Neuronal stem cell (in vitro differentiated cells): ENCODE results near the gene SLC6A7.
A peak's percentile ranks its signal among the peaks of the same experiment; 100 is the strongest.

Experiments
- DNase-seq: peaks from one replicate; pipeline ENCODE4 v3.0.0-alpha.2; 2013; ENCODE audit warnings: low spot score
- H2AFZ ChIP-seq: one replicate; pipeline ENCODE4 v1.6.1; 2013; ENCODE audit warnings: mild to moderate bottlenecking, low read length, inconsistent platforms
- H2AK5ac ChIP-seq: 2 replicates; pipeline ENCODE4 v1.6.1; 2013; ENCODE audit warnings: low read depth, mild to moderate bottlenecking, inconsistent platforms, low read length, moderate library complexity, mixed read lengths
- H2BK120ac ChIP-seq: 2 replicates; pipeline ENCODE4 v1.6.1; 2013; ENCODE audit warnings: low read depth, mild to moderate bottlenecking, inconsistent platforms, low read length, moderate library complexity, mixed read lengths
- H2BK12ac ChIP-seq: one replicate; pipeline ENCODE4 v1.6.1; 2013; ENCODE audit warnings: low read length, inconsistent platforms
- H2BK15ac ChIP-seq: 2 replicates; pipeline ENCODE4 v1.6.1; 2013; ENCODE audit warnings: mild to moderate bottlenecking, low read length, inconsistent platforms, mixed read lengths
- H2BK5ac ChIP-seq: one replicate; pipeline ENCODE4 v1.6.1; 2013; ENCODE audit warnings: inconsistent platforms, mild to moderate bottlenecking, low read length, moderate library complexity
- H3K14ac ChIP-seq: one replicate; pipeline ENCODE4 v1.6.1; 2013; ENCODE audit warnings: low read length, inconsistent platforms
- H3K18ac ChIP-seq: 2 replicates; pipeline ENCODE4 v1.6.1; 2013; ENCODE audit warnings: low read length, inconsistent platforms
- H3K23ac ChIP-seq: 2 replicates; pipeline ENCODE4 v1.6.1; 2013; ENCODE audit warnings: low read depth, mild to moderate bottlenecking, mixed read lengths, low read length, inconsistent platforms; ENCODE audit not compliant: poor library complexity
- H3K27ac ChIP-seq: replicated peaks from 3 replicates; pipeline ENCODE4 v1.5.1; 2013; ENCODE audit warnings: low read length, inconsistent platforms
- H3K27me3 ChIP-seq, 3 experiments: 2 replicates each; pipeline ENCODE4 v1.6.1; 2013; ENCODE audit warnings: low read length in 3 of 3, mild to moderate bottlenecking in 2 of 3, inconsistent platforms in 1 of 3, low read depth in 1 of 3, mixed read lengths in 1 of 3, moderate library complexity in 1 of 3; ENCODE audit not compliant: control insufficient read depth in 3 of 3, insufficient read depth in 3 of 3
- H3K36me3 ChIP-seq, 2 donors: replicated peaks in 1 of 2; 2 replicates each; pipeline ENCODE4 v1.6.1; 2013; ENCODE audit warnings: low read length in 2 of 2; ENCODE audit not compliant: control insufficient read depth in 2 of 2, insufficient read depth in 2 of 2
- H3K4ac ChIP-seq: 2 replicates; pipeline ENCODE4 v1.6.1; 2013; ENCODE audit warnings: inconsistent platforms, mild to moderate bottlenecking, low read length, moderate library complexity
- H3K4me1 ChIP-seq, 2 donors: 1 replicate in 1 of 2; 2 replicates in 1 of 2; pipeline ENCODE4 v1.6.1; 2013; ENCODE audit warnings: low read length in 2 of 2, low read depth in 1 of 2; ENCODE audit not compliant: control insufficient read depth in 2 of 2, insufficient read depth in 1 of 2
- H3K4me2 ChIP-seq: one replicate; pipeline ENCODE4 v1.6.1; 2013; ENCODE audit warnings: mild to moderate bottlenecking, low read length, inconsistent platforms; ENCODE audit not compliant: insufficient read depth, poor library complexity, severe bottlenecking
- H3K4me3 ChIP-seq, 2 donors: 2 replicates each; pipeline ENCODE4 v1.5.1; 2013; ENCODE audit warnings: low read length in 2 of 2, mild to moderate bottlenecking in 2 of 2, inconsistent platforms in 1 of 2, moderate library complexity in 1 of 2
- H3K79me1 ChIP-seq: one replicate; pipeline ENCODE4 v1.6.1; 2013; ENCODE audit warnings: low read depth, mild to moderate bottlenecking, inconsistent platforms, low read length, moderate library complexity
- H3K9ac ChIP-seq: one replicate; pipeline ENCODE4 v1.6.1; 2013; ENCODE audit warnings: mild to moderate bottlenecking, low read depth, low read length, inconsistent platforms; ENCODE audit not compliant: poor library complexity
- H3K9me3 ChIP-seq, 2 donors: replicated peaks in 1 of 2; 2 replicates each; pipeline versions ENCODE3 to v1.6.1; 2013; ENCODE audit warnings: low read length in 2 of 2, mild to moderate bottlenecking in 2 of 2, inconsistent platforms in 1 of 2, low read depth in 1 of 2, mixed read lengths in 1 of 2, moderate library complexity in 1 of 2; ENCODE audit not compliant: control insufficient read depth in 2 of 2, insufficient read depth in 1 of 2
- H4K8ac ChIP-seq: one replicate; pipeline ENCODE4 v1.6.1; 2013; ENCODE audit warnings: low read depth, mild to moderate bottlenecking, inconsistent platforms, low read length, moderate library complexity
- H4K91ac ChIP-seq: one replicate; pipeline ENCODE4 v1.6.1; 2013; ENCODE audit warnings: low read length, low read depth, mild to moderate bottlenecking, inconsistent platforms; ENCODE audit not compliant: poor library complexity
- WGBS, 2 donors: extraction: QIAGEN DNeasy Blood & Tissue Kit; methylation state at CpG; one replicate each; pipeline ENCODE4 v1.1.7; 2013; ENCODE audit warnings: missing lambda C conversion rate in 2 of 2, mixed read lengths in 1 of 2; ENCODE audit not compliant: insufficient read length in 2 of 2, insufficient replicate concordance in 1 of 2; ENCODE audit errors: extremely low coverage in 2 of 2; 5-methylcytosine and 5-hydroxymethylcytosine counted together

SLC6A7 gene

DNA sequence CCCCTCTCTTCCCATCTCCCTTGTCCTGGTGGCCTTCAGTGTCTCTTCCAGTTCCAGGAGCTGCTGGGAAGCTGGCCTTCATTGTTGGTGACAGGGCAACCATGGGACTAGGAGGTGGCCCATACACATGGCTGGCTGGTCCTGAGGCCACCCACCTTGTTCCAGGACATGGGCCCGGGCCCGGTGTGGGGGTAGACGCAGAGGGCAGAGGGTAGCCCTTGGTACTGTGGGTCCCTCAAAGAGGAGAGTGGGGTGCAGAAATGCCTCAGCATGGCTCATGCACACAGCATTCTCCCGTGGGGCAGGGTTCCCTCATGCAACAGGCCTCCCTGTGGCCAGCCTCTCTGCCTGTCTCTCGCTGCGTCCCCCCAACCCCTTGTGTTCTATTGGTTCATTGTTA is 20.8 kb downstream of the SLC6A7 start:
- peak overlapping the region; percentile 48 for H2AFZ ChIP-seq
- H2BK15ac ChIP-seq: peak overlapping the region; percentile 96
- H3K79me1 ChIP-seq: no peaks in the 10 kb centered on the region
- H3K23ac ChIP-seq: peak overlapping the region; percentile 8
- H3K9ac ChIP-seq: no peak overlapping the region
- H4K8ac ChIP-seq: peak overlapping the region; percentile 84
- no CpG with 5 or more reads among the region's 6 CpGs for WGBS, 2 donors
- peak overlapping the region; percentile 80 for H2BK12ac ChIP-seq
- H3K4me1 ChIP-seq: peaks cover 11% of the 10 kb centered on the region in 2 donors
- H2AK5ac ChIP-seq: peak overlapping the region; percentile 76
- H3K36me3 ChIP-seq: no peaks in the 10 kb centered on the region
- no peak for DNase-seq
- peak overlapping the region; percentile 77 for H2BK5ac ChIP-seq
- H3K4ac ChIP-seq: no peak overlapping the region
- H3K14ac ChIP-seq: peak overlapping the region; percentile 43
- no peak overlapping the region for H3K4me2 ChIP-seq
- no peak overlapping the region for H3K27ac ChIP-seq
- no peak overlapping the region for H4K91ac ChIP-seq
- no peaks in the 10 kb centered on the region for H3K9me3 ChIP-seq
- H3K4me3 ChIP-seq: no peak overlapping the region
- H3K18ac ChIP-seq: peak overlapping the region; percentile 44
- H2BK120ac ChIP-seq: peak overlapping the region; percentile 21
- H3K27me3 ChIP-seq: peaks cover 0 to 29% (median 0%) of the 10 kb centered on the region in 3 experiments

DNA sequence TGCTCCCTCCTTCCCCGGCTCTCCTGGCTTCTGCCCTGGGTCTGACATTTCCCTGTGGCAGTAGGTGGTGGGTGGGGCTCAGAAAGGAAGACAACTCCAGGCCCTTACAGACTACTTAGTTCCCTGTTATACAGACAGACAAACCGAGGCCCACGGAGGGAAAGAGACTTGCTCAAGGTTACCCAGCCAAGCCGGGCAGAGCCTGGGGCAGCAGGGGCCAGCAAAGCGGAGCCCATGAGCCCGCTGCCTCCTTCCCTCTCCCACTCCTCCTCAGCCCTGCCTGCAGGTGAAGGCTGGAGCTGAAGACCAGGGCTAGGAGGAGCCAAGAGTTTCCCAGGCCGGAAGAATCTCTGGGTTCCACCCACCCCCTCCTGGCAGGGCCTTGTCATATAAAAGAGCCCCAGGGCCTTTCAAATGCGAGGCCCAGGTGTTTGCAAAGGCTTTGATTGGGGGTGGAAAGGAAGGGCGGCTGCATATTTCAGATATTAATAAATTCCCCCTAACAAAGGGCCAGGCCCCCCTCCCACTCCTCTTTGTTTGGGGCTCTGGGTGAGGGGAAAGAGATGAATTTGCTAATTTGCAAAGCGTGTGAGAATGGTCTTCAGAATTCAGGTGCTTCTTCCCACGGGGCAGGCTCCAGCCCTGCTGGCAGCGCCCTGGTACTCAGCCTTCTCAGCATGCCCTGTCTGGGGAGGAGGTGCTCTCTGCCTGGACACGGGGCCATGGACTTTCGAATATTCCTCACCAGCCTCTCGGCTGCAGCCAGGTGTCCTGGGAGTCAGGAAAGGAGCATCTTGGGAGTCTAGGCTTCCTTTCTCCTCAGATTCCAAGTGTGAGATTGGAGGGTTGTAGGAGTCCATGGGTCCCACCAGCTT is 21.5 kb downstream of the SLC6A7 start:
- Histone ChIP-seq H3K23ac (no peak overlapping the region), H2AK5ac (no peak overlapping the region), H3K4me1 (peaks cover 11% of the 10 kb centered on the region in 2 donors), H4K91ac (peak overlapping the region; percentile 11), H2BK12ac (peak overlapping the region; percentile 89), H3K27ac (no peak overlapping the region), H3K27me3 (peaks cover 0 to 27% (median 0%) of the 10 kb centered on the region in 3 experiments), H2BK15ac (peak overlapping the region; percentile 65), H3K4ac (no peak overlapping the region), H2AFZ (peak overlapping the region; percentile 48), H3K14ac (no peak overlapping the region), H2BK120ac (no peak overlapping the region), H3K9me3 (no peaks in the 10 kb centered on the region), H2BK5ac (peak overlapping the region; percentile 33), H3K4me2 (no peak overlapping the region), H4K8ac (no peak overlapping the region), H3K9ac (no peak overlapping the region), H3K18ac (peak overlapping the region; percentile 60), H3K36me3 (no peaks in the 10 kb centered on the region), H3K79me1 (no peaks in the 10 kb centered on the region), H3K4me3 (no peak overlapping the region)
- WGBS, 2 donors: no CpG with 5 or more reads among the region's 15 CpGs
- no peak for DNase-seq

DNA sequence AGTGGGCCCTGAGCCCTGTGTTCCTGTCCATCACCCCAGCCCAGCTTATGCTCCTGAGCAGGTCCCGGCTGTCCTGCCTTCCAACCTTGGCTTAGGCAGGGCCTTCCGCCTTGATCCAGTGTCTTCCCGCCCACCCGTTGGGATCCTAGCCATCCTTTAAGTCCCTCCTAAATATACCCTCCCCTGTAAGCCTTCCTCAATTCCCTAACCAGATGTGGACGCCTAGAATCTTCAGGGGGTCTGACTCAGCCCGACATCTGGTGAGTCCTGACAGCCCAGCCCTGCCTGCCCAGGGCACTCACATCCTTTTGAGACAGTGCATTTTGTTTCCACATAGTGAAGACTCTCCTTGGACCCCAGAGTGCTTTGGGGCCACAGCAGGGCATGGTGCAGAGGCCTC is 23.7 kb downstream of the SLC6A7 start:
- Histone ChIP-seq H2AFZ (no peak overlapping the region), H2BK12ac (no peak overlapping the region), H2BK5ac (no peak overlapping the region), H3K23ac (no peak overlapping the region), H4K8ac (no peak overlapping the region), H3K4me3 (no peak overlapping the region), H3K18ac (no peak overlapping the region), H3K27ac (no peak overlapping the region), H3K4me2 (no peak overlapping the region), H2BK120ac (no peak overlapping the region), H3K9ac (no peak overlapping the region), H2AK5ac (no peak overlapping the region), H3K79me1 (no peaks in the 10 kb centered on the region), H4K91ac (no peak overlapping the region), H3K14ac (no peak overlapping the region), H3K4ac (no peak overlapping the region), H2BK15ac (no peak overlapping the region), H3K27me3 (peaks cover 0 to 29% (median 0%) of the 10 kb centered on the region in 3 experiments), H3K4me1 (peaks cover 11% of the 10 kb centered on the region in 2 donors), H3K36me3 (no peaks in the 10 kb centered on the region), H3K9me3 (no peaks in the 10 kb centered on the region)
- no CpG with 5 or more reads among the region's 6 CpGs for WGBS, 2 donors
- no peak for DNase-seq

DNA sequence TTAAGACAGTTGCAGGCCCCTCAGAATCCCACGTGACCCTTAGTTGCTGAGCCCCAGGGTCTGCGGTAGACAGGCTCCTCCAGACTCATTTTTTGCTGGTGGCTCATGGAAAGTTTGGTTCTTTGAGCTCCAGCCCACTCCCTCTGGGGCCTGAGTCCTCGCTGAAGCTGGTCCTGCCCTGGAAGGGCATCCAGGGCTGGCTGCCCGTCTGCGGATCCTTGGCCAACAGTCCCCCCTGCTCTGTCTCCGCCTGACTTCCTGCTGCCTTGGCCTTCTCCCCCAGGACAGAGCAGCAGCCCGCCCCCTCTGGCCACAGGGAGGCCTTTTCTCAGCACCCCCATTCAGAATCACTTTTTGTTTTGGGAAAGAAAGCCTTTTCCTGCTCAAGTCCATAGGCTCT is 24.4 kb downstream of the SLC6A7 start:
- no peaks in the 10 kb centered on the region for H3K9me3 ChIP-seq
- no peak overlapping the region for H3K18ac ChIP-seq
- H2BK5ac ChIP-seq: no peak overlapping the region
- H2AFZ ChIP-seq: no peak overlapping the region
- H2BK120ac ChIP-seq: no peak overlapping the region
- H3K27me3 ChIP-seq: peaks cover 0 to 22% (median 0%) of the 10 kb centered on the region in 3 experiments
- H2BK12ac ChIP-seq: no peak overlapping the region
- no peak overlapping the region for H3K23ac ChIP-seq
- H3K4me1 ChIP-seq: peaks cover 6 to 7% of the 10 kb centered on the region in 2 donors
- DNase-seq: no peak
- H4K91ac ChIP-seq: no peak overlapping the region
- no peak overlapping the region for H3K4me2 ChIP-seq
- no peak overlapping the region for H4K8ac ChIP-seq
- H3K4me3 ChIP-seq: no peak overlapping the region
- WGBS, 2 donors: no CpG with 5 or more reads among the region's 7 CpGs
- no peak overlapping the region for H3K14ac ChIP-seq
- no peak overlapping the region for H2AK5ac ChIP-seq
- no peak overlapping the region for H3K4ac ChIP-seq
- no peak overlapping the region for H3K9ac ChIP-seq
- no peak overlapping the region for H2BK15ac ChIP-seq
- H3K36me3 ChIP-seq: no peaks in the 10 kb centered on the region
- H3K27ac ChIP-seq: no peak overlapping the region
- H3K79me1 ChIP-seq: no peaks in the 10 kb centered on the region
